ENCODE results near the gene TMC4.
A peak's percentile ranks its signal among the peaks of the same experiment; 100 is the strongest.

TMC4 gene

DNA sequence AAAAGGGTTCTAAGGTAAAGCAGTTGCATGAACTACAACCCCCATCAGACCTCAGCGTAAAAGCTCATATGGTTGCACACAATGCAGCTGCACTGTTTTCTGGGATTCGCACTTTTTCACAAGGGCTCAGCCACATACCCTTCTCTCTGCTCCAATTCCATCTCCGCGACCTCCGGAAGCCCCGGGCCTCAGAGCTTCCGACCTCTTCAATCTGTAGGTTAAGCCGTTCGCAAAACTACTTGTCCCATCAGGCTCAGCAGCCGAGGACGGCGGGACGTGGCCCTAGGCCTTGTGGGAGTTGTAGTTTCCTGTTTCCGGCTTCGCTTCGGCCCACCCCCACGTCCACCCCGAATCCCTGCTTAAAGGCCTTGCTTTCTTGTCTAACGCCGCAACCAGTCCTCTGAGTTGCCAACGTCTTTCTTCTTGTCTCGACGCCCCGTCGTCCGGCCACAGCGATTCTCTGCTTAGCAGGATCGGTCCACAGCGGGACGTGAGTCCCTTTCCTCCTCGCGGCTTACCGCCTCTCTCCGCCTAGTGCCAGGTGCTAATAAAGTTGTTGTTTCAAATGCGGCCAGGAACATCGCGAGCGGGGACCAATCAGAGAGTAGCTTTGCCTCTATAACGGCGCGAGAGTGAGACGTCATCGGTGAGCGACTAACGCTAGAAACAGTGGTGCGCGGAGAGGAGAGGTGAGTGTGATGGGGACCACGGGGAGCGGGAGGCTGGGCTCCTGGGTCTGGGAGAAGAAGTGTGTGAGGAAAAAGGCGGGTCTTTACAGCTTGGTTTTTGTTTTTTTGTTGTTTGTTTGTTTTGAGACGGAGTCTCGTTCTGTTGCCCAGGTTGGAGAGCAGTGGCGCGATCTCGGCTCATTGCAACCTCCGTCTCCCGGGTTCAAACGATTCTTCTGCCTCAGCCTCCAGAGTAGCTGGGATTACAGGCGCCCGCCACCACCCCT, 57.6 kb downstream of the TMC4 start, which contains the start of the genes PRPF31 and TFPT:
Gene PRPF31 (plus strand): TSS at position 646 of the 955 bp plus-strand sequence. CDS start 2,525 bp downstream, outside the sequence.
Gene TFPT (minus strand): TSS at position 549 of the 955 bp plus-strand sequence. CDS start 388 bp downstream, at position 161.
- peak within 1 kb of the TSS; percentile 71 to 99 (median 90) for H3K27ac ChIP-seq
- H3K4me3 ChIP-seq: peak within 1 kb of the TSS; percentile 66 to 95 (median 89)

DNA sequence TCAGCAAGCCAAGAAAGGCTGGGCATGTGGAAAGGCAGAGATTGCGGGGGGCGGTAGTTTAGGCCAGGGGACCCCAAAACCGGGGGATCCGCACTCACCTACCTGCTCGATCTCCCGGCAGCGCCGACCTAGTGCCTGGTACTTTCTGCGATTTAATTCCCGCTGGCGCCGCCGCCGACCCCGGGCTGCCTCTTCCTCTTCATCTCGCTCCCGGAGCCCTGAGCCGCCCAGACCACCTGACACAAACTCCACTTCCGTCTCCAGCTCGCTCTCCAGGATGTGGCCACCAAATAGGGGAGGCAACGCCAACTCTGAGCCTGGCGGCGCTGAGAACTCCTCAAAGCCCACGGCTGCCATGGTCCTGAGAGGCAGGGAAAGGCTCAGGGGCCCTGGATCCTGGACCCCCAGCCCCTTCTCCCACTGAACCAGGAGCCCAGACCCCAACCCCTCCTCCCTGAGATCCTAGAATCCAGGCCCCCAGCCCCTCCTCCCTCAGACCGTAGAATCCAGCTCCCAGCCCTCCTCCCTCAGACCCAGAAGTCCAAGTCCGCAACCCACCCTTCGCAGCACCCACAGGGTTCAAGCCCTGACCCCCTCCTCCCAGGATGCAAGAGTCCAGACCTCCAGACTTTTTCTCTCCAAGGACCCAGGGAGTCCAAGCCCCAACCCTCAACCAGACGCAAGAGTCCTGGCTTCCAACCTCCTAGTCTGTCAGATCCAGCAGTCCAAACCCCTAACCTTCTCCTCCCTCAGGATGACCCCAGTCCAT, 58.4 kb downstream of the TMC4 start:
- peak overlapping the region in 19 of 21 experiments; percentile 71 to 99 (median 92) for H3K27ac ChIP-seq
- peak overlapping the region; percentile 66 to 95 (median 89) for H3K4me3 ChIP-seq

Measured in skin epidermis (tissue), 12 donors.